ENCODE results near the gene MATN4.
A peak's percentile ranks its signal among the peaks of the same experiment; 100 is the strongest.
"Not testable (repeated sequence)": the region's sequence is repeated elsewhere in the genome, so short reads cannot be mapped to it uniquely, and the experiment has no call there.

MATN4 gene

DNA sequence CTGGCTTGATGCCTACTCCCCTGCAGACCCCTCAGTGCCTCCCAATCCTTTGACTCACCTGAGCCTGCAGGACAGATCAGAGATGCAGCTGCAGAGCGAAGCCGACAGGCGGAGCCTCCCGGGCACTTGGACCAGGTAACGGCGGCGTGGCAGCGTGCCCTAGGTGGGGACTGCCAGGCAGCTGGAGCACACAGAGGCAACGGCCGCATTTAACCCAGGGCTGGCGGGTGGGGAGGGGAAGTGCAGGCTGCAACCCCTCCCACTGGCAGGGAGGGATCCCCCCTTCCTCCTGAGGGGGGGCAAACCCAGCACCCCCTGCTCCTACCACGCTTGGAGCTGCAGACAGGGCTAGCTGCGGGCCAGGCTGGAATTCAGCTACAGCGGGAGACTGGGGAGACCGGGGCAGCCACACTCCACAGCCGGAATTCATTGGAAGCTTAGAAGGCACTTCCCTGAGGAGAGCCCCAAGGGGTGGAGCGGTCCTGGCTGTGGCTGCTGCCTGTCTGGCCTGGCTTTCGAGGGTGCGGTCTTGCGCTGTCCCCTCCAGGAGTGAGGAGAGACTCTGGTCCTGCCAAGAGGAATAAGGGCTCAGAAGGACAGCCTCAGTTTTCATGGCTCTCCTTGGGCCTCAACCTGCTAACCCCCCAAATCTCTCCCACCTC, at the start of gene MATN4:
TSS of gene MATN4 (minus strand) at position 183 of the 662 bp plus-strand sequence. CDS start 2,717 bp downstream, outside the sequence.
- no peak for DNase-seq

DNA sequence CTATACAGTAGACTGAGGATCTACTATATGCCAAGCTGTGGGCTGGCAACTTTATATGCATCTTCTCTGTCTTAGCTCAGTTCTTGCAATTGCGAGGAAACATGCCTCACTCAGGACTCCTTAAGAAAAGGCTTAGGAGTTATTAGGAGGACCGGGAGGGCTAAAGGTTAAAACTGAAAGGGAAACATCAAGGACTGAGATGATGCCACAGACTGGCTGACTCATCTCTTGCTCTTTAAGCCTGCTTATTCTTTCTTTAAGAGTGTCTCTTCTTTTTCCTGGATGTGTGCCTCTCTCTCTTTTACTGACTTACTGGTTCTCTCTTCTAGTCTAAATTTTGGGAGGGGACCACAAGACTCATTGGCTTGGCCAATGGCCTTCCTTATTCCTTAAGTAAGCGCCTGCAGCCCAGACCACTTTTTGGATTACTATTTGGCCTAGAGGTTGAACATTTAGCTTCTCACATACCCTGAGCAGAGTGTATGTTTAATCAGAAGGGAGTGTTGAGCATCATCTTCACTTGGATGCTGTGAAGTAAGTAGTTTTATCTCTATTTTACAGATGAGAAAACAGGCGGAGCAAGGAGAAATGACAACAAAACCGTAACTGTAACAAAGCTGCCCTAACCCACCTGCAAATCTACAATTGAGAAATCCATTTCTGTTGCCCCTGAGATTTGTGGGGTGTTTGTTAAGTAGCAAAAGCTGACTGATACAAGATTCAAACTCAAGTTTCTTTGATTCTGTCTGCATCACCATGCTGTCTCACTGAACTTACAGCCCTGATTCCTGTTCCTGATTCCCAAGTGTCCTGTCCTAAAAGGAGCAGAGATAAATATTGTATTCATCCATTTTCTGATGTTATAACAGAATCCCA, 47.3 kb upstream of the MATN4 start:
- DNase-seq: no peak

DNA sequence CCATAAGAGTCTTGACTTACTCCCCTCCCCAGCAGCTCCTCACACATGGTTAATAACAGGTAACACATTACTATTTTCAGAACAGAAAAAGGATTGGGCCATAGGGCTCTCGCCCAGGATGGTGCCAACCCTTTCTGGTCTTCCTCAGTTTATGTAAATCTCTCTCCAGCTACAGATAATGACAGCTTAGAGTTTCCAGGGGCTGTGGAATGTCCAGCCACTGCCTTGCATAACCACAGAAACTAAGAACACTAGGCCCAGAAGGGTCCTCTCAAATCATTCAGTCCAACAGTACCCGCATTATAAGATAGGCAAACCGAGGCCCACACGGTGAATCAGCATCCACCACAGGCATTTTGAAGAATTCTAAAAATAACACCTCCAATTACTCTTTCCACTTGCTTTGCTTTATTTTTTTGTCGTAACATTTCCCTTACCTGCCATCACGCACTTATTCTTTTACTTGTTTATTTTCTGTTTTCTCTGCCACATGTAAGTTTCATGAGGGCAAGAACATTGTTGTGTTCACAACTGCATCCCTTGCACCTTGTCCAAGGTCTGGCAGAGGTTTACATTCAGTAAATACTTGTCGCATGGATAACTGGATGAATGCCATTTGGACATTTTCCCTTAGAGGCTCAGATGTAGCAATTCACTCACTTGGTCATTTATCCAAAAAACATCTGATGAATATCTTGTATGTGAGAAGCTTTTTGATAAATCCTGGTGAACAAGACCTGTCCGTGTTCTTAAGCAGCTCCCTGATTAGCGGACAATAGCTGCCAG, 46.5 kb upstream of the MATN4 start:
- no peak for DNase-seq

DNA sequence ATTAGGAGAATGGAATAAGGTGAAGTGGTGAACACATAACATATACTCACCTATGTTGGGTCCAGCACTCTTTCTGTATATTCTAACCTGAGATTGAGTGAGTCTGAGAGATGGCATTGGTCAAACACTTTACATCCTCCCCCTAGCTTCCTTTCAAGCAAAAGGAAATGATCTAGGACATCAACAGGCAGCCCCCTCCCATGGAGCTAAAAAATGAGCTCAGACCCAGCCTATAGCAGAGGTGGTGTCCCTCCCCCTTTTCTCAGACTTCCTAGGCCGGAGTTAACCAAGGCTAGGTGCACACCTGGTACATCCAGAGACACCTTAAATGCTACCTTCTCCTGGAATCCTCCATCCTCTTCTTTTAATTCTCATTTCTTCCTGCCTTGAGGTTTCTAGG, 45.6 kb upstream of the MATN4 start:
- no peak for DNase-seq

DNA sequence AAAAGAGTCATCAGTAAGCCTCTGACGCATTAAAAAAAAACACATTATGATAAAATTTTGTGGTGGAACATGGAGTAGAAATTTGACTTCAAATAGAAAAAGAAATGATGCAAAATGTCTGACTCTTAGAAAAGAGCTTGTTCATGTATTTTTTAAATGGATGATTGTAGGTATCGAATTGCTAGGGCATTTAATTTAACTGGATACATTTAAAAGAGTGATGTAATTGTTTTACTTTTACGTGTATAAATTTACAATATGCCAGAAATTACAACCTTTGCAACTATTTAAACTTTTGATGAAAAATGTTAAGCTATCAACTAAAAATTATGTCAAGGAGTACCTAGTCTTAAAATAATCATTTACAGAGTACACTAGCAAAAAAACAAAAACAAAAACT, 44.6 kb upstream of the MATN4 start:
- no peak for DNase-seq

DNA sequence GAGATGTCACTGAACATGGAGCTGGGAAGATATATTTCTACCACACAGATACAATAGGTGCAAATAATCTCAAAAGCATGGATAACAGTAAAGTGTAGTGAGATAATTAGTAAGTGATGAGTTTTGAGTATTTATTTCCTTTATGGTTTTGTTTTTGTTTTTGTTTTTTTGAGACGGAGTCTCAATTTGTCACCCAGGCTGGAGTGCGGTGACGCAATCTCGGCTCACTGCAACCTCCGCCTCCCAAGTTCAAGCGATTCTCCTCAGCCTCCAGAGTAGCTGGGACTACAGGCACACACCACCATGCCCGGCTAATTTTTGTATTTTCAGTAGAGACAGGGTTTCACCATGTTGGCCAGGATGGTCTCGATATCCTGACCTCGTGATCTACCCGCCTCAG, 42.7 kb upstream of the MATN4 start:
- not testable (repeated sequence) for DNase-seq

DNA sequence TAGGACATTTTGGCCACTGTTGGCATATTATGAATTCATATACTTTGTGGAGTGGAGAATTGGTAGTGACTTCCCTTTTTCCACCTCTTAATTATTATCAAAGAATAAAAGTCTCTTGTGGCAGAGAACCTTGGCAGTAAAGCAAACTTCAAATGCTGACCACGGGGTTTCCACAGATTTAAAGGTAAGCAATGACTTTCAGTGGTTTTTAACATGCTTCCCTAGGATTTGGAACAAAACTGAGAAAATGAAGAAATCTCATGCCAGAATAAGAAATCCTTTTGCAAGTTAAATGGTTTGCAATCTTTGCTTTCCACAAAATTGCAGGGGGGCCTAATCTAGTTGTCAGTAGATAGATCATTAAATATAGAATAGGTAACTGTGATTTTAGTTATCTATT, 42.1 kb upstream of the MATN4 start:
- no peak for DNase-seq

- DNase-seq: peak; percentile 58
Observed at GRCh38 chr20:45347936-45348778, 40.1 kb upstream of the MATN4 start, which contains the start of gene SDC4. TSS of gene SDC4 (minus strand) at chr20:45348424. CDS start at chr20:45348384, 40 bp downstream.

GRCh38 chr20:45347297-45347935, 39.3 kb upstream of the MATN4 start:
- no peak for DNase-seq

DNA sequence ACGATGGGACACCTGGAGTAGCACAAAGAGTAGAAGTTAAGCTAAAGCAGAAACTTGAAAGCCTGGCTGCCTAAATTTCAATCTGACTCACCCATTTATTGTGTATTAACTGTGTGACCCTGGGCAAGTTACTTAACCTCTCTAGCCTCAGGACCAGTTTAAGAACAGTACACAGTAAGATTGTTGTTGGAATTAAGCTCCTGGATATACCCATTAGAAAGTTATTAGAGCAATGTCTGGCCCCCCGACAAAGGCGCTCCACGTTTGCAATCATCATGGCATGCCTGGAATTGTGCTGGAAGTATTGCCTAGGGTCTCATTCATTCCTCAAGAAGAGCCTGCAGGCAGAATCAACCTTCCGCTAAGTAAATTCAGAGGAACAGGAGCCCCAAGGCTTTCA, 38.8 kb upstream of the MATN4 start:
- no peak for DNase-seq

DNA sequence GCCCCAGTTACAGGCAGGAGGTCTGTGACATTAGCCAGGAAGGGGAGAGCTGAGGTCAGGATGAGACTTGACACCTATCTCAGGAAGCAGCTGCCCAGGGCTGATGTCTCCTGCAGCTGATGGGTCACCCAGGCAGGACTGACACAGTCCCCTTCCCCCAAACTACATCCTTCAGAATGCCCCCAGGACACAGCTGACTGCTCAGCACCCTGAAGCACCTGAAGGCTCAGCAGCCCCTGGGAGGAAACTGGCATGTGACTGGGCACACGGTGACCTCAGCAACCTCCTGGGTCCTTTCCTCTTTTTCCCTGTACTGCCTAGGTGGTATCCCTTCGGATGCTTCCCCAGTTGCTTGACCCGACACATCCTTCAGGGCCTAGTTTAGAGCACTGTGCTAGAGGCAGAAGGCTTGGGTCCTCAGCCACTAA, 38.2 kb upstream of the MATN4 start:
- DNase-seq: no peak

DNA sequence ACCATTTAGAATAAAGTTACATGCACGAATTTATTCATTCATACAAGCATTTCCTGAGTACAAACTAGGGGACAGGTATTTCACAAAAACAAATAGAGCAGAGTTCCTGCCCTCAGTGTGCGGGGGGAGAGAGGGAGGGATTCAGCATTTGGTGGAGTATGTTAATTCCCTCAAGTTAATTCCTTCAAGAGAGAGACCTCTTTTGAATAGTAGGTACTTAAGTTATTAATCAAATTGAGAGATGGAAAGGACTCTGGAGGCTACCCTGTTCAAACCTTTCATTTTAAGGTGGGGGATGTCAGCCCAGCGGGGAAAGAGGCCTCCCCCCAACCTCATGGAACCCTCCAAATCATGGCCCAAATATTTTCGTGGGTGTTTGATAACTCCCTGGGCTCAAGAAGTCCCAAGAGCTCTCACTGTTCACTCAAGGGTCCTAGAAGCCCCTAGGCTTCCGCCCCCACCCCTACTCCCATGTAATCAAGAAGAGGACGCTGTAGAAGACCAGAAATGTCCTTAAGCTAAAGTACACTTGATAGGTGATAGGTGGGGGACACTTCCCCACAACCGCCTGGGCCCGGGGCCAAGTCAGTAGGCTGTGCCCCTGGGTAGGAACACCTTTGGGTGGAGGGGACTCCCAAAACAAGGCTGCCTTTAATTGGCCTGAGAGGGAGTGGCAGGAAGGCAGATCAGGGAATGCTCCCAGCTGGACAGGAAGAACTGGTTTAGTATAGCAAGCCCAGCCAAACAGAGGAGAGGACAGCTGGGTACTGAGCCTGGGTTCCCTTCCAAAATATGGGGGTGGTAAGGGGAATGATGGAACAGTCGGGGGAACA, 37.2 kb upstream of the MATN4 start:
- DNase-seq: no peak

- no peak for DNase-seq
Observed at GRCh38 chr20:45344168-45344860, 36.2 kb upstream of the MATN4 start.

DNA sequence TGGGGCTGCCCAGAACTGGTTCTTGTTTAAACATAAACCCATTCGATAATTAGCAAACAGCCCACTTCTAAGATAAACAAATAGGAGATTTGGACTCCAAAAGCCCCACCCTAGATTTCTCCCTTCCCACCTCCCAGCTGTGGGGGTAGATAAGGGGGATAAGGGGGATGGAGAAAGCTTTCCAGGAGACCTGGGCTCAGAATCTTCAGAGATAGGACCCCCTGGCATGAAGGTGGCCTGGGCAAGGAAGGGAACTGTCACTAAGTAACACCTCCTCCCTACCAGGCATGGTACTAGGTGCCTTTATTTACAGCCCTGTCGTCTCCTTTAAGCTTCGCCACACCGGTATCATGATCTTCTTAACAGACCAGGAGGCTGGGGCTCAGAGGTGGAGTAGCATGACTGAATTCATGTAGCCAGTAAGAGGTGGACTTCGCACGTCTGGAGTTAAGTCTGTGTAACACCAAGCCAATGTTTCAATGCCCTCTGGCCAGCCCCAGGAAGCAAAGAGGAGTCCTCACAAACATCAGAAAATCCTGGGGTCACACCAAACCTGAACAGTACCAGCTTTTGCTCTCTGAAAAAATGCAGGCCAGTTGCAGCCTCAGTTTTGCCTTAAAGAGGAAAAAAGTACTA, 35.6 kb upstream of the MATN4 start:
- no peak for DNase-seq

DNA sequence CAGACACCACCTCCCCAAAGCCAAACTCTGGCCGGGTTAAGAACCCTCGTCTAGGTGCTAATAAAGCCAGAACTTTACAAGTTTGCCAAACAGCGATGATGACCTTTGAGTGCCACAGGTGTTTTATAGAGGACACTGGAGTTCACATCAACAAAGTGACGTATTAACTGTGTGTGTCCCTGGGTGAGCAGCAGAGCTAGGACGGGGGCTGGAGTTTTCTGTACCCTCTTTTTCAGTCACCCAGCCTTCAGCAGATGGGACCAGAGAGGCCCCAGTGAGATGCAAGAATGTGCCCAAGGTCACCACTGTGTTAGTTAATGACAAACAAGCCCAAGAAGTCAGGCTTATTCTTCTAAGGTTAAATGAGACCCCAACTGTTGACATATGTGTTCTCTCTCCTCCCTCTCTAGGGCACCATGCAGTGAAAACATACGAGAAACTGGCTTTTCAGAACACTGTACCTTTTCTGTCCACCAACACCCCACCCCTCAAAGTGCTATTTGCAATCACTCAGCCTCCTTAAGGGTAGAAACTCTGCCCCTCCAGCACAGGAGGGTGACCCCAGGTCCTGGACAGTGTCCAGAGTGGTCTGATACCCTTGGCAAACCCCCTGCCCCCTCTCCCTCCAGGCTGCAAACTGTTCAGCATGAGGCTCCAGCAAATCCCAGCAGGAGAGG, 34.9 kb upstream of the MATN4 start:
- no peak for DNase-seq

DNA sequence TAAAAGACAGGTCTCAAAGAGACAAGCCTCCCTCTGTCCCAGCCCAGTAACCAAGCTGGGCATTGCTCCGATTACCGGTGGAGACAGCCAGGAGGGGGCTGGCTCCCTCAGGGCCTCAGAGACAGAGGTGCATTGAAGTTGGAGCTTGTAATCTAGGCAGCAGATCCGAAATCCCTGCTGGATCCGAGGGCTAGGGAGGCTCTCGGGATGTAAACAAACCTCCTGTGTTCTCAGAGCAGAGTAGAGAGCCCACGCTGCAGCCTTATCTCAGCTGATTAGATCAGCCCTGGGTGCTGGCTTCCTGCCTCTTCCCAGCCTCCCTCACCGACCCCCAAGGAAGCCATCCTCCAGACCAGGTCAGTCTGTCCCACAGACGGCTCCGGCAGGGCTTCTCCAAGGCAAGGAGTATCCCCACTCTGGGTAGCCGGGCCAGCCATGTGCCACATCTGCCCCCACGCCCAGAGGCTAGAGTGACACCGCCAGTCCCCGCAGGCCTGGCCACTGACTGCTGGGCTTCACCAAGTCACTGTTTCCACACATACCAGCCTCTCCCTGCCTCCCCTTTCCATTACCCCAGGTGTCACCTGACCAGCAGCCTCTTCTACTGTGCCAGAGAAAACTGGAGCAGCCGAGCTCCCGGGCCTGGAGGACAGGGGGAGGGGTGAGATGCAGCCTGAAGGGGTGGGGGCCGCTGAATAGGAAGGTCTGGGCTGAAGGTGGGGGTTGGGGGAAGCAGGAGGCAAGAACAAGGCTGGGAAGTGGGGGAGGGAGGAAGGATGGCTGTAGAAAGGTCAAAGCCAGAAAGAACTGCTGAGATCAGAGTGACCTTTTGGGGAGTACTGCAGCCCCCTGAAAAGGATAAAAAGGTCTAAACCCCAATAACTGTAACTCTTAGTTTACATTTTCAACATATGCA, 34.1 kb upstream of the MATN4 start:
- DNase-seq: no peak

GRCh38 chr20:45341579-45341938, 33.5 kb upstream of the MATN4 start:
- no peak for DNase-seq

GRCh38 chr20:45340951-45341350, 32.9 kb upstream of the MATN4 start:
- DNase-seq: no peak
